ENCODE results near the gene SOX1. TPM values are rescaled to one million over a fixed set of nuclear protein-coding genes. Genes with fewer than 3 reads are reported as not detected.

Gene SOX1
- total RNA-seq, 1 donor from 2014 or later, result not detected

DNA sequence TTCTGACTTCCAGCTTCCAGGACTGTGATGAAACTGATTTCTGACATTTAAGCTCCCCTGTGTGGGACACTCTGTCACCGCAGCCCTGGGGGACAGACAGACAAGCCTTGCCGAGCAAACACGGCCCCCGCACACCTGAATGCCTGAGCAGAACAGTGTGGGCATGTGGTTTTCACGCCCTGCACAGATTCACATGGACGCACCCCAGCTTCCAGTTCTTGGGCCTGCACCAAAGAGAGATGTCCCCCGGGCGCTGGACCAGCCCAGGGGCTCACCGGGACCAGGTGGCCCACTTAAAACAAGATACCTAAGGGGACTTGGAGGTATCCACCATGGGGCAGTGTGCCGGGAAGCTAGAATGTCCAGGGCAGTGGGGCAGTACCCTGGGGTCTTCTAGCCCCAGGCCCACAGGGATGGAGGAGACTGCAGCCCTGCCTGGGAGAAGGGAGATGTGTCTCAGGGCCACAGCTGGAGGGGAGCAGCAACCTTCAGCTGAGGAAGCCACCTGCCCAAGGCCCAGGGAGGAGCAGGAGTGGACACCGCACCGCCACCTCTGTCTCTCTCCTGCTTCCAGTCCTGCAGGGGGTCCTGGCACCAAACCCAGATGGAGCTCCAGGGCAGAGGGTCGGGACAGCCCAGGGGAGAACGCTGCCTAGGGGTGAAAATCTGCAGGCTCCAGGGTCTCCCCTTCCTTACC lies 50.5 kb downstream of the SOX1 start:
- ATAC-seq, result no peak
- no peak for DNase-seq (ENCODE audit: low spot score)
- intact Hi-C loops (cut with DNase I), result no loop called here

DNA sequence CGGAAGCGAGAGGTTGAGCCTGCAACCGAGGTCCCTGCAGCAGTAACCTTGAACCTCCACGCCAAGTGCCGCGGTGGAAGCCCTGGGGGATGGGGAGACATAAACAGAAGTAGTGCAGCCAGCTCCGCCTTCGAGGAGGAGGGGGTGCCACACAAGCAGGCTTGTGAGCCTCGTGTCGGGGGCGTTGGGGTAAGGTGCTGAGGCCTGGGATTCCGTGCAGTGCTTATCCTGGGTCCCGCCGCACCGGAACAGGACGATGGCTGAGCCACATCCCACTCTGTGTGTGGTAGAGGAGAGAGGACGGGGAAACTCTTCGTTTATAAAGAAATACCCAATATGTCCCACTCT lies 51.0 kb downstream of the SOX1 start:
- intact Hi-C loops (cut with DNase I), result no loop called here
- no peak for ATAC-seq
- DNase-seq (ENCODE audit: low spot score), result no peak

GRCh38 chr13:112118451-112119064 lies 51.6 kb downstream of the SOX1 start:
- DNase-seq (ENCODE audit: low spot score) (no peak), ATAC-seq (no peak)
- intact Hi-C loops (cut with DNase I), result no loop called here

- ATAC-seq, result no peak
These were observed 52.5 kb downstream of the SOX1 start for GRCh38 chr13:112119192-112120030.

GRCh38 chr13:112120031-112120373 lies 53.1 kb downstream of the SOX1 start:
- ATAC-seq (no peak), DNase-seq (ENCODE audit: low spot score) (no peak)
- intact Hi-C loops (cut with DNase I), result no loop called here

More at GRCh38 chr13:112119192-112120030, 52.5 kb downstream of the SOX1 start:
- no peak for DNase-seq (ENCODE audit: low spot score)
- intact Hi-C loops (cut with DNase I), result no loop called here

Measured in sciatic nerve (tissue), 2 donors.